Stimulated activated naive CD8-positive, alpha-beta T cell treated with anti-CD3 and anti-CD28 coated beads, Interleukin-15, Interleukin-2, amounts not matched to agents 100 ng/mL and 50 ng/mL, for 24 hours (primary cell): ENCODE results near the gene CAVIN2.

ENCODE experiments used
- H3K27ac Mint-ChIP-seq: one replicate; pipeline ENCODE4 v1.8.0; 2021; ENCODE audit warnings: mild to moderate bottlenecking, mixed read lengths
- H3K27me3 Mint-ChIP-seq: one replicate; pipeline ENCODE4 v1.8.0; 2021; ENCODE audit warnings: mixed read lengths
- H3K36me3 Mint-ChIP-seq: one replicate; pipeline ENCODE4 v1.8.0; 2021; ENCODE audit warnings: low read depth, mixed read lengths
- H3K4me1 Mint-ChIP-seq: one replicate; pipeline ENCODE4 v1.8.0; 2021; ENCODE audit warnings: low read depth, mixed read lengths
- H3K4me3 Mint-ChIP-seq: one replicate; pipeline ENCODE4 v1.8.0; 2021; ENCODE audit warnings: mild to moderate bottlenecking, mixed read lengths
- H3K9me3 Mint-ChIP-seq: one replicate; pipeline ENCODE4 v1.8.0; 2021; ENCODE audit warnings: mixed read lengths

CAVIN2 gene, protein sequence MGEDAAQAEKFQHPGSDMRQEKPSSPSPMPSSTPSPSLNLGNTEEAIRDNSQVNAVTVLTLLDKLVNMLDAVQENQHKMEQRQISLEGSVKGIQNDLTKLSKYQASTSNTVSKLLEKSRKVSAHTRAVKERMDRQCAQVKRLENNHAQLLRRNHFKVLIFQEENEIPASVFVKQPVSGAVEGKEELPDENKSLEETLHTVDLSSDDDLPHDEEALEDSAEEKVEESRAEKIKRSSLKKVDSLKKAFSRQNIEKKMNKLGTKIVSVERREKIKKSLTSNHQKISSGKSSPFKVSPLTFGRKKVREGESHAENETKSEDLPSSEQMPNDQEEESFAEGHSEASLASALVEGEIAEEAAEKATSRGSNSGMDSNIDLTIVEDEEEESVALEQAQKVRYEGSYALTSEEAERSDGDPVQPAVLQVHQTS

DNA sequence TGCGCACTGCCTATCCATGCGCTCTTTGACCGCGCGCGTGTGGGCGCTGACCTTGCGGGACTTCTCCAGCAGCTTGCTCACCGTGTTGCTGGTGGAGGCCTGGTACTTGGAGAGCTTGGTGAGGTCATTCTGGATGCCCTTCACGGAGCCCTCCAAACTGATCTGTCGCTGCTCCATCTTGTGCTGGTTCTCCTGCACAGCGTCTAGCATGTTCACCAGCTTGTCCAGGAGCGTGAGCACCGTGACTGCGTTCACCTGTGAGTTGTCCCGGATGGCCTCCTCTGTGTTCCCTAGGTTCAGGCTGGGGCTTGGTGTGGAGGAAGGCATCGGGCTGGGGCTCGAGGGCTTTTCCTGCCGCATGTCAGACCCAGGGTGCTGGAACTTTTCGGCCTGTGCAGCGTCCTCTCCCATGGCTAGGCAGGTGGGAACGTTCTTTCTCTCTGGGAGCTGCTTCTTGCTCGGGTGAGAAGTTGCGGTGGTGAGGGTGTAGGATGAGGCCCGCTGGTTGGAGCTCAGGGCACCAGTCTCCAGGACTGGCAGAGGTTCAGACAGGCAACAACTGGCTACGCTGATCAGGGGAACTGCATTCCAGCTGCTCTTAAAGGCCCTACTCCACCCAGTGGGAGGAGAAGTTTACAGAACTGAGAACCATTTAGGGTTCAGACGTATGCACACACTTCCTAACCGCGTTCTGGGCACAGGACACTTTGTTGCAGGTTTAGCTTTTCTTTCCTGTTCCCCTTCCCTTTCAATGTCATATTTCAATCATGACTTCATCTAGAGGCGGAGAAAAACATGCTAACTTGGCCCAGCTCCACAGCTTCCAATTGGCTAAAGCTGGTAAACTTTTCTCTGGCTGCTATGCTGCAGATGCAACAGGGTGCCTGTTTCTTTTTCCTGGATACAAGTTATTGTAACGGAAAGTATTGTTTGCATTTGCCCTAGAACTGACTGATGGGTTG is at the start of gene CAVIN2:
TSS of gene CAVIN2 (minus strand) at position 574 of the 962 bp plus-strand sequence. CDS start at position 411, 163 bp downstream.
- no peaks in the 10 kb centered on the region for H3K36me3 Mint-ChIP-seq
- H3K27ac Mint-ChIP-seq, result no peak within 1 kb of the TSS
- H3K4me1 Mint-ChIP-seq, result no peaks in the 10 kb centered on the region
- no peak within 1 kb of the TSS for H3K4me3 Mint-ChIP-seq
- H3K9me3 Mint-ChIP-seq, result no peaks in the 10 kb centered on the region
- peaks cover 30% of the 10 kb centered on the region for H3K27me3 Mint-ChIP-seq

DNA sequence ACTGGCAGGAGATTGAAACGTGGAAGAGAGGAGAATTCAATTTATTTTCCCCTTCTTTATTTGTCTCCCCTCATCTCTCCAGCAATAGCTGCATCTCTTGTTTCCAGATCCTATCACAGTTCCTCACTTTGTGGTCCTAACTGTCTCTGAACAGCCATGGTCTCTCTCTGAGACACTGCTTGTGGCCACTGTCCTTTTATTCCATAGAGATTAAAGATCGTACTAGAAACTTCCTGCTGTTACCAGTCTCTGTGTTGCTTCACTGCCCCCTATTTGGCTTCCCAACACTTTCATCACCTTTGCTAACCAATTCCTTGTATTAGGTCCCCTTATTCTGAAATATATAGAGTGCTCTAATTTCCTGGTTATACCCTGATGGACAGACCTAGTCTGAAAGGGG is 48.9 kb upstream of the CAVIN2 start:
- H3K27ac Mint-ChIP-seq, result no peak overlapping the region
- peaks cover 4% of the 10 kb centered on the region for H3K4me1 Mint-ChIP-seq
- peaks cover 23% of the 10 kb centered on the region for H3K27me3 Mint-ChIP-seq
- no peaks in the 10 kb centered on the region for H3K36me3 Mint-ChIP-seq
- peaks cover 6% of the 10 kb centered on the region for H3K9me3 Mint-ChIP-seq
- no peak overlapping the region for H3K4me3 Mint-ChIP-seq

- Mint-ChIP-seq H3K36me3 (no peaks in the 10 kb centered on the region), H3K4me1 (peaks cover 4% of the 10 kb centered on the region), H3K27me3 (peaks cover 17% of the 10 kb centered on the region), H3K27ac (no peak overlapping the region), H3K4me3 (no peak overlapping the region), H3K9me3 (peaks cover under 1% of the 10 kb centered on the region)
Observed at GRCh38 chr2:191895195-191895594, 48.3 kb upstream of the CAVIN2 start.

- Mint-ChIP-seq H3K27ac (no peak overlapping the region), H3K4me1 (peaks cover 4% of the 10 kb centered on the region), H3K27me3 (peaks cover 15% of the 10 kb centered on the region), H3K9me3 (no peaks in the 10 kb centered on the region), H3K4me3 (no peak overlapping the region), H3K36me3 (no peaks in the 10 kb centered on the region)
Observed at GRCh38 chr2:191894681-191895147, 47.8 kb upstream of the CAVIN2 start.

DNA sequence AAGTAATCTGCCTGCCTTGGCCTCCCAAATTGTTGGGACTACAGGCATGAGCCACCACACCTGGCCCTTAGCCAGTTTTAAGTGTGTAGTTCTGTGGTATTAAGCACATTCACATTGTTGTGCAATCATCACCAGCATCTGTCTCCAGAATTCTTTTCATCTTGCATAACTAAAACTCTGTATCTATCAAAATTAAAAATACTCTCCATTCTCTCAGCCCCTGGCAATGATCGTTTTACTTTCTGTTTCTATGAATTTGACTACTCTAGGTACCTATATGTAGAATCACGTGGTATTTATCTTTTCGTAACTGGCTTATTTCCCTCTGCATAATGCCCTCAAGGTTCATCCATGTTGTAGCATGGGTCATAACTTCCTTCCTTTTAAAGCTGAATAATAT is 45.5 kb upstream of the CAVIN2 start:
- Mint-ChIP-seq H3K4me3 (no peak overlapping the region), H3K4me1 (peaks cover 4% of the 10 kb centered on the region), H3K27ac (no peak overlapping the region), H3K9me3 (no peaks in the 10 kb centered on the region), H3K36me3 (no peaks in the 10 kb centered on the region), H3K27me3 (peaks cover 7% of the 10 kb centered on the region)

GRCh38 chr2:191891656-191892055 is 44.8 kb upstream of the CAVIN2 start:
- H3K27me3 Mint-ChIP-seq, result peaks cover 7% of the 10 kb centered on the region

GRCh38 chr2:191889931-191890330 is 43.0 kb upstream of the CAVIN2 start:
- H3K27me3 Mint-ChIP-seq, result no peaks in the 10 kb centered on the region
- no peaks in the 10 kb centered on the region for H3K36me3 Mint-ChIP-seq
- H3K27ac Mint-ChIP-seq, result no peak overlapping the region
- H3K4me1 Mint-ChIP-seq, result peaks cover 4% of the 10 kb centered on the region
- H3K9me3 Mint-ChIP-seq, result no peaks in the 10 kb centered on the region
- no peak overlapping the region for H3K4me3 Mint-ChIP-seq

More at GRCh38 chr2:191891656-191892055, 44.8 kb upstream of the CAVIN2 start:
- H3K4me3 Mint-ChIP-seq, result no peak overlapping the region
- H3K27ac Mint-ChIP-seq, result no peak overlapping the region
- H3K36me3 Mint-ChIP-seq, result no peaks in the 10 kb centered on the region
- H3K9me3 Mint-ChIP-seq, result no peaks in the 10 kb centered on the region
- H3K4me1 Mint-ChIP-seq, result peaks cover 4% of the 10 kb centered on the region

DNA sequence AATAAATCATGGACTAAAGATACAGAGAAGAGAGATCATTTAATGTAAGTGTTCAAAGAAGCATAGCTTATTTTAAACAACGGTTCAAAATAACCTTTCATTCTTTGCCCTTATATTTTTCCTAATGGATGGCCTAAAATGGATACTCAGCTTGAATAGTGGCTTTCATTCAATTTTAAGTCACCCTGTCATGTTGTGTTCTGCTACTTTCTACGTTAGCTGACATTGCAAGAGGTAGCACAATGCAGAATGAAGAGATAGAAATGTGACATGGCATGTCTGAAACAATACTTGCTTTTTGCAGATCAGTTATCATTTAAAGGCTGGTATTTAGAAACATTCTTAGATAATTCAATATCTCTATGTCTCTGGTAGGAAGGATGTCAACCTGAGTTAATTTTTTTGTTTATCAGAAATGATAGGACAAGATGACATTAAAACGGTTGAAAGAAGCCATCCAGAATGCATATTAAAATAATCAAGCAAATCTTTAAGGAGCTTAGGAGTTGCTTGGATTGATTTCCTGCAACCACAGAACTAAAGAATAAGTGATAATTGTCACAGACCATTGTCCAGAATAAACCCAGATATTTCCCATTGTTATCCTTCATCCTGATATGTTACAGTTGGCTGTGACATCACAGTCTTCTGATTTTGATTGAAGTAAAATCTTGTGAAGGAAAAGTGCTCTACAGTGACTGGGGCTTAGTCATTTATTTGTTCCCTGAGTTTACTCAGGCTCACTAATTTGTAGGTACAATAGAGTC is 41.7 kb upstream of the CAVIN2 start:
- no peaks in the 10 kb centered on the region for H3K9me3 Mint-ChIP-seq
- H3K4me3 Mint-ChIP-seq, result no peak overlapping the region
- H3K27ac Mint-ChIP-seq, result no peak overlapping the region
- no peaks in the 10 kb centered on the region for H3K27me3 Mint-ChIP-seq
- H3K4me1 Mint-ChIP-seq, result no peaks in the 10 kb centered on the region
- H3K36me3 Mint-ChIP-seq, result no peaks in the 10 kb centered on the region

- Mint-ChIP-seq H3K4me3 (no peak overlapping the region), H3K4me1 (no peaks in the 10 kb centered on the region), H3K27ac (no peak overlapping the region), H3K9me3 (no peaks in the 10 kb centered on the region), H3K36me3 (no peaks in the 10 kb centered on the region), H3K27me3 (no peaks in the 10 kb centered on the region)
Observed at GRCh38 chr2:191885650-191886049, 38.8 kb upstream of the CAVIN2 start.

DNA sequence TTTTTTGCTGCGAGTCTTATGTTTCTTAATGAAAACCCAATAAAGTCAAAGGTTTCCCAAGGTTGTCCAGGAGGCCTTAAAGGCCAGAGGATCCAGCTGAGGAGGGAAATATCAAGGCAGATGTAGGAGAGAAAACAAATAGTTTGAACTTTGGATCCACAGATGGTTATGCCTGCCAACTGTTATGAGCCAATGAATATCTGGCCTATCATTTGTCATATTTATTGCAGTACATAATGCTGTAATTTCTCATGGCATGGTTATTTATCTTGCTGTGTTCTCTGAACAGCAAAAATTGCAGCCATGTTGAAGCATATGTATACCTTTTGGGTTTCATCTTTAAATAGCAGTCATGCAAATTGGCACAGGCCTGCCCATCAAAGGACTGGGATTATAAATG is 38.2 kb upstream of the CAVIN2 start:
- Mint-ChIP-seq H3K36me3 (no peaks in the 10 kb centered on the region), H3K4me1 (no peaks in the 10 kb centered on the region)

GRCh38 chr2:191881982-191882816 is 35.3 kb upstream of the CAVIN2 start:
- H3K27ac Mint-ChIP-seq, result no peak overlapping the region
- no peaks in the 10 kb centered on the region for H3K36me3 Mint-ChIP-seq
- H3K27me3 Mint-ChIP-seq, result no peaks in the 10 kb centered on the region
- no peak overlapping the region for H3K4me3 Mint-ChIP-seq
- H3K4me1 Mint-ChIP-seq, result no peaks in the 10 kb centered on the region
- no peaks in the 10 kb centered on the region for H3K9me3 Mint-ChIP-seq

More for the DNA sequence above, 38.2 kb upstream of the CAVIN2 start:
- no peaks in the 10 kb centered on the region for H3K9me3 Mint-ChIP-seq
- H3K27me3 Mint-ChIP-seq, result no peaks in the 10 kb centered on the region
- H3K27ac Mint-ChIP-seq, result no peak overlapping the region
- no peak overlapping the region for H3K4me3 Mint-ChIP-seq

DNA sequence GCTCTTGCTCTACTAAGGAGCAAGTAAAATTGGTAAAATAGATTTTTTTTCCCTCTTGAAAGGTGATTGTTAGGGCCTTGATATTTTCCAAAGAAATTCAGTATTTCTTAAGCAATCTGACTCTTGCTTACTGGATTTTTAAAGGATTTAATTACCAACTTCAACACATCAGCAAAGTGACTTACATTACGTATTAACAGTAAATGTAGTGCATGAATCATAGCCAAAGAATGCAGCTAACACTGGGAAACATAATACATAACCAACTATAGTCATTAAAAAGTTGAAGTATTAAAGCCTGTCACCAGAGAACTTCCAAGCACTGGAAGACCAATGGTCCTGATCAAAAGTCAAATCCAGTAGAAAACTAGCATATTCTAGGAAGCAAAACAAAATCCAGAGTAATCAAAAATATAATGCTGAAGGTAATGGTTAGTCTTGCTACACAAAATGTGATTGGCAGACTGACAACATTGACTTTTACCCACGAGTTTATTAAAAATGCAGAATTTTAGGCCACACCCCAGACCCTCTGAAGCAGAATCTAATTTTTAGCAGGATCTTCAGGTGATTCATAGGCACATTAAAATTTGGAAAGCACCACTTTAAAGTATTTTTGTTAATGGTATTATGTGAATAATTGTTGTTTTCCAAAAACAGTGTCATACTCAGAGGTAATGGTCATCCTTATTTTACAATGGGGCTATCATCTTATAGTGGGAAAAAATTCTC is 31.8 kb upstream of the CAVIN2 start:
- Mint-ChIP-seq H3K27me3 (no peaks in the 10 kb centered on the region), H3K4me3 (no peak overlapping the region), H3K4me1 (no peaks in the 10 kb centered on the region), H3K36me3 (no peaks in the 10 kb centered on the region), H3K27ac (no peak overlapping the region), H3K9me3 (no peaks in the 10 kb centered on the region)

DNA sequence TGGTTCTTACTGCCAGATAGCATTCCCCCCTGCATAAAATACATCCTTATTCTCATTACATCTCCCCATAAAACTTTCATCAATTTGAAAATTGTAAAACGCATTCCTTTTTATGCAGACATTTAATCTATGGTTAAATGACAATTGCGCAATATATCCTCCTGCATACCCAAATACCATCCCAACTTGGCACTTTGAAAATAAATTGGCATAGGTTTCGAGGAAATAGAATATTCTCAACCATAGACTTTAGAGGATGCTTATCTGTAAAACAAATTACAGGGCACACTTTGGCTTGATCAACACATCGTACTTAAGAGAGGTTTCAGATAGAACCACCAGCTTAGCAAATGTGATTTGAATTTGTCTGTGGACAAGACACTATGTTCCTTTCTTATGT is 31.0 kb upstream of the CAVIN2 start:
- Mint-ChIP-seq H3K9me3 (no peaks in the 10 kb centered on the region), H3K36me3 (no peaks in the 10 kb centered on the region), H3K27me3 (no peaks in the 10 kb centered on the region), H3K4me3 (no peak overlapping the region), H3K4me1 (no peaks in the 10 kb centered on the region), H3K27ac (no peak overlapping the region)
